NCI-H1417 (cell line): ENCODE results near the gene CACNA1C.
"Not testable (repeated sequence)": the region's sequence is repeated elsewhere in the genome, so short reads cannot be mapped to it uniquely, and the experiment has no call there.

Experiments used
- DNase-seq, 3 experiments: peaks; one replicate each; lab custom pipeline; 2025; lab: John Stamatoyannopoulos, UW

The CACNA1C gene

GRCh38 chr12:2111826-2112225 is 59.0 kb downstream of the CACNA1C start:
- DNase-seq: no peak

DNA sequence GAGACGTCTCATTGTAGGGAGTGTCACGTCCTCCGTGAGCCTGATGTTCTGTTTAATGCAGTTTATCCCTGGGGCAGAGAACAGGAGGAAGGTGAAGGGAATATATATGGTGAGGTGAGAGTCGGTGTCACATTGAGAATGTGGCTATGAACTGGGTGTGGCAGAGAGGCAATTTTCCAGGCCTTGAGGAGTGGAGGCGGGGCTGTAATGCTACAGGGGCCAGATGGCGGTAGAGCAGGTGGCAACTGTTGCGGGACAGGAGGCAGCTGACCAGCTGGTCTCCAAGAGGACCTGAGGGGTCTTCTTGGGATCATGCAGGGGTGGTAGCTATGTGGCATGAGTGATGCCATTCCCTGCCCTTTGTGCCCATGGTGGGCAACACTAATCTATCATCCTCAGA is 59.6 kb downstream of the CACNA1C start:
- DNase-seq: peak in 1 of 3 experiments; percentile 14

- no peak for DNase-seq
These were observed 60.5 kb downstream of the CACNA1C start for GRCh38 chr12:2113119-2113912.

- no peak for DNase-seq
These were observed 61.3 kb downstream of the CACNA1C start for GRCh38 chr12:2114071-2114470.

- DNase-seq: no peak
These were observed 62.5 kb downstream of the CACNA1C start for GRCh38 chr12:2115101-2115845.

DNA sequence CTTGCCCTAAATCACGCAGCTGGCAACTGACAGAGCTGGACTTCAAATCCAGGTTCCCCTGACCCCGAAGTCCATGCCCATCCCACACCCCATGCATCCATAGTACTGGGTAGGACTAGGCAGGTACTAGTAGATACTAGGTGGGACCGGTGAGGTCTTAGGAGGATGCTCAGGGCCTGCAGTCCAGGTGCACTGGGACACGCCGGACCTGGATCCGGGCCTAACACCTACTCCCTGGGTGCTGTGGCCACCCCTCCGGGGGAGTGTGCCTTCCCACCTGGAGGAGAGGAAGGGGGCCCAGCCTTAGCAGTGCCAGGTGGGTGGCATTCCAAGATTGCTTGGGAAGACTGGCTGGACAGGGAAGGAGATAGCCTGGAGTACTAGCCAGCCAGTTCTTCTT is 64.8 kb downstream of the CACNA1C start:
- DNase-seq: no peak

GRCh38 chr12:2118061-2118460 is 65.3 kb downstream of the CACNA1C start:
- no peak for DNase-seq

- no peak for DNase-seq
These were observed 65.9 kb downstream of the CACNA1C start for GRCh38 chr12:2118481-2119255.

- no peak for DNase-seq
These were observed 66.5 kb downstream of the CACNA1C start for GRCh38 chr12:2119266-2119665.

DNA sequence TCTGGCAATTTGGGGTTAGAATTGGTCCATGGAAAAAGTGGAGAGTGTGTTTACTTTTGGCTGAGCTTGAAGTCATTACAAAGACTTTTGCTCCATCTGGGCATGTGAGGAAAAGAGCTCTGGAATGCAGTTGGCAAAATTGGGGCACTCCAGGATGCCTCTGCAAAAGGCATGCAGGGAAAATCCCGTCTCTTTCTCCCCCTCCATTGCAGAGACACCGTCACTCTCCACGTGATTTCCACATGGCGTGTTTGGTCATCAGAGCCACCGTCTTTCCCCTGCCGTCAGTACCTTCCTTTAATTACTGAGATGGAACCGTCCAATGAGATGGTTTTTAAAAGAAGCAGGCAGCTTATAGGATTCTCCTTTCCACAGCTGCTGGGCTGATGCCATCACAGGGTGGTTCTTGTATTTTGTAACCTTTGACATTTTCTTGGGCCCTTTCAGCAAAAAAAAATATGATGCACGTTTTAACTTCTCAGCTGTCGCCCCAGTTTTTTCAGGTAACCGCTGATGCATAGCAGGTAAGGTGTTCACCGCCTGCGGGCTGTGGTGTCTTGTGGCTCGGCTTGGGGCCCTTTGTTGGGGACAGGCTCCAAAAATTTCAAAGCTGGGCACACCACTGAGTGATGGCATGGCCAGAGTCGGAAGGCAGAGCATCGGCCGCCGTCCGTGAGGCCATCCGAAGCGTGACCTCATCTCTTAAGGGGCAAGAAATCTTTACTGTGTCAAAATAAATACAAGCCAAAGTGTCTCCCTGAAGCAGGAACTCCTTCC is 68.4 kb downstream of the CACNA1C start:
- DNase-seq: no peak

DNA sequence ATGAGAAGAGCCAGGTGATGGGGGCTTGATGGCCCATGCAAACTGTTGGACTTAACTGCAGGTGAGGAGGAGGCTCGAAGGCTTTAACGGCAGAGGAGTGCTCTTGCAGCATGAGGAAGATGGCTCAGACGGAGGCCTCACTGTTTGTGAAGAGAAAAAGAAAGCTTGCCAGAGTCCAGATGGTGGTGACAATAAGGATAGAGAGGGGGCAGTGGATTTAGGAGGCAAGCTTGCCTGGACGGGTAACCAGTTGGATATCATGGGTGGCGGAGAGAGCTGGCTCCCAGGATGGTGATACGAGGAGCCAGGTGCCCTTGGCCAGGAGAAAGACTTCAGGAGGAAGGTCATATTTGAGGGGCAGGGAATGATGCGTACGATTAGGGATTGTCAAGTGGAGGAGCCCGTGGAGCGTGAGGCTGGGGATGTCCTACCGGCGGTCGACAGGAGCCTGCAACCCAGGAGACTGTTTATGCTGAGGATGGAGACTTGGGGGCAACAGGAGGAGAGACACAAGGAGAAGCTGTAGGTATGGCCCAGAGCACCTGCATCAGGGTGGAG is 71.8 kb downstream of the CACNA1C start:
- DNase-seq: no peak

GRCh38 chr12:2125651-2126522 is 73.1 kb downstream of the CACNA1C start:
- no peak for DNase-seq

DNA sequence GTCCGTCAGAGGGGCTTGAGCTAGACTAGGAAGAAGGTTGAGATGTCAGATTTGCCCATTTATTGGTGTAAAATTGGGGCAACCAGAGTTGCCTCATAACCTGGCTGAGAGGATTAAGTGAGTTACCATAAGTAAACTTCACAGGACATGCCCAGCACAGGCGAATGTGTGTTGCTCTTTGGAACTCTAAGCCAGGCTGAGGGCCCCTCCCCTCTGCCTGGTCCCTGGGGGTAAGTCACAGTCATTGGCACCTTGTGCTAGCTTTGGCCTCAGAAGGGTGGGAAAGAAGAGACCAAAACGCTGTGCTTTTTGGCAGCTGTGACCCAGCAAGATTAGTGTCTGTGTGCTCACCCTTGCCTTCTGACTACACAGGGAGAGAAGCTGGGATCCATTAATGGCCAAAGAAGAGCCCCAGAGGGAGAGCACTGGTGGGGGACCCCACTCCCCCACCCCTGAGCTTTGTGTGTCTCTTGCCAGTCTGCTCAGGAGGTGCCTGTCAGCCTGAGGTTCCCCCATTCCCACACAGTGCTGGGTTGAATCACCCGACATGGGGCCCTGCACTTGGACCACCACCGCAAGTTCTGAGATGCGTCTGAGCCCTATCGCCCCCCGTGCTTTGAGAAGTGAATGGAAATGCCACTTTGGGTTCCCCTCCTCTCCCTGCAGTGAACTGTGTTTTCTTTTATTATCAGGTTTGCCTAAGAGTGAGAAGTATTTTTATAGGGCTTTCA is 74.1 kb downstream of the CACNA1C start:
- DNase-seq: no peak

GRCh38 chr12:2129076-2129475 is 76.3 kb downstream of the CACNA1C start:
- peak in 1 of 3 experiments; percentile 48 for DNase-seq

DNA sequence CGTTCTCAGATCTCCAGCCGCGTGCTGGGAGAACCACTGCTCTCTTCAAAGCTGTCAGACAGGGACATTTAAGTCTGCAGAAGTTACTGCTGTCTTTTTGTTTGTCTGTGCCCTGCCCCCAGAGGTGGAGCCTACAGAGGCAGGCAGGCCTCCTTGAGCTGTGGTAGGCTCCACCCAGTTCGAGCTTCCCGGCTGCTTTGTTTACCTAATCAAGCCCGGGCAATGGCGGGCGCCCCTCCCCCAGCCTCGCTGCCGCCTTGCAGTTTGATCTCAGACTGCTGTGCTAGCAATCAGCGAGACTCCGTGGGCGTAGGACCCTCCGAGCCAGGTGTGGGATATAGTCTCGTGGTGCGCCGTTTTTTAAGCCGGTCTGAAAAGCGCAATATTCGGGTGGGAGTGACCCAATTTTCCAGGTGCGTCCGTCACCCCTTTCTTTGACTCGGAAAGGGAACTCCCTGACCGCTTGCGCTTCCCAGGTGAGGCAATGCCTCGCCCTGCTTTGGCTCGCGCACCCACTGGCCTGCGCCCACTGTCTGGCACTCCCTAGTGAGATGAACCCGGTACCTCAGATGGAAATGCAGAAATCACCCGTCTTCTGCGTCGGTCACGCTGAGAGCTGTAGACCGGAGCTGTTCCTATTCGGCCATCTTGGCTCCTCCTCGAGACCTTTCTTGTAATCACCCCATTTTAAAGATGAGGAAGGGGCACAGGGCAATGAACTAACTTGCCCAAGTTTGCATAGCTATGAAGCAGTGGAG is 83.1 kb downstream of the CACNA1C start:
- DNase-seq: not testable (repeated sequence)

DNA sequence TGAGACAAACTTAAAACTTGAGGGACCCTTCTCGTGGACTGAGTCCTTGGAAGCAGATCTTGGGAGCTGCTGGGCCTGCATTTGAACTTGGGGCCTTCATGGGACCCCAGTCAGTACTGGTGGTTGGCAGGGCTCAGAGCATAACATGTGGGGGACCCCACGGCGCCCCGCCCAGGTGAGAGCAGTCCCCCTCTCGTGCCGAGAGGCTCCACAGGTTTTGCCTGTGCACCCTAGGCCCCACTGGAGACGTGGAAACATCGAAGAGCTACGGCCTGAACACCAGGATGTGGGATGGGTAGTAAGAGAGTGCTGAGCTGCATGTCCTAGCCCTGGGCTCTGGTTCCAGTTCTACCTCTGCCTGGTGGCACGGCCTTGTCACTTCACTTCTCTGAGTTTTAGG is 84.1 kb downstream of the CACNA1C start:
- no peak for DNase-seq

- no peak for DNase-seq
These were observed 84.9 kb downstream of the CACNA1C start for GRCh38 chr12:2137711-2138110.

DNA sequence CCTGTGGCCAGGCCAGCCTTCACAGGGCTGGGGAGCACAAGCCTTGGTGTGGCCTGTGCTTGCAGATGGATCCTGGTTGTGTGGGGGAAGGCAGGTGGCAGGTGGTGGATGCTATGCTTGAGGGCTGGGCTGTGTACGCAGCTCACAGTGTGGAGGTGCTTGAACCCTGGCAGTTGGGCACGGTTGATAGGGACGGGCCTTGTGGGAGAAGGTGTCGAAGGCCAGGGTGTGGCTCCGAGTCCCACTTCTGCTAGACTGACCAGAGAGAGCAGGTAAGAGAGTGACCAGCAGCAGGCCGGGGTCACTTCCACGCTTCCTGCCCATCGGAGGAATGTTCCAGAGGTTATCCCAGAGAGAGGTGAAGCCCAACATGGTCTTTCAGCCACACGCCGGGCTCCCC is 85.5 kb downstream of the CACNA1C start:
- no peak for DNase-seq

- no peak for DNase-seq
These were observed 86.1 kb downstream of the CACNA1C start for GRCh38 chr12:2138871-2139308.
